ENCODE results near the gene WIPF1.
"Not testable (repeated sequence)": the region's sequence is repeated elsewhere in the genome, so short reads cannot be mapped to it uniquely, and the experiment has no call there.

The WIPF1 gene

GRCh38 chr2:174571669-174572323, 25.8 kb downstream of the WIPF1 start:
- DNase-seq (ENCODE audit: low spot score), result no peak

- no peak for DNase-seq (ENCODE audit: low spot score)
These were observed 27.2 kb downstream of the WIPF1 start for GRCh38 chr2:174570318-174570958.

- no peak for DNase-seq (ENCODE audit: low spot score)
These were observed 27.9 kb downstream of the WIPF1 start for GRCh38 chr2:174569678-174570077.

GRCh38 chr2:174568425-174568824, 29.2 kb downstream of the WIPF1 start:
- no peak for DNase-seq (ENCODE audit: low spot score)

- DNase-seq (ENCODE audit: low spot score), result no peak
These were observed 30.7 kb downstream of the WIPF1 start for GRCh38 chr2:174566871-174567270.

DNA sequence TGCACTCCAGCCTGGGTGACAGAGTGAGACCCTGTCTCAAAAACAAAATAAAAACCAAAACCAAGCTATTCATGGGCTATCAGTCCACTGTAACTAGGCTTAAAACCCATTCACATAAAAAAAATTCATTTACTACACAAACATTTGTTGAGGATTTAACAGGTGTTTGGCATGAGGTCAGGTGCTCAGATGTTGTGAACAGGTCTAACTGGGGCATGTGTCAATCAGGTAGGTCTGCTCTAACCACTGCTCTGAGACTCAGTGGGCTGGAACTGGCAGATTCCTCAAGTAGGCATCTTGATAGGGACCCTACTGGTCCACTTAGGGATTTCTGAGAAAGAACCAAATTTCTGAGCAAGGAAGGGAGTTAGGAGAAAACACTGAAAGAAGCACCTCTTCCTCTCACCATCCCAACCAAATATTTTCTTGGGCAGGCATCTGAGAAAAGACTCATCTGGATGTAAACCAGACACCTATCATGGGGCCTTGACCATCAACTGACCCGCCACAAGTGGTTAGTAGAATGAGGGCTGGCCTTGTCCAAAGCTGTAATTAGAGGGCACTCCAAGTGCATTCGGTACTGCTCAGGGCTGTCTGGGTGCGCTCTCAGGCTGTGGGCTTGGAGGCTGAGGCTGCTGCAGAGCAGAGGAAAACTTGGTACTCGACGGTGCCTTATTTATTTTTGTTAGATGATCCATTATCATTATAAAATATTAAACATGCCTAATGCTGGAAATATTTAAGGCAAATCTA, 33.9 kb downstream of the WIPF1 start:
- no peak for DNase-seq (ENCODE audit: low spot score)

- DNase-seq (ENCODE audit: low spot score), result no peak
These were observed 35.6 kb downstream of the WIPF1 start for GRCh38 chr2:174561972-174562370.

- peak; percentile 79 for DNase-seq (ENCODE audit: low spot score)
These were observed 36.2 kb downstream of the WIPF1 start for GRCh38 chr2:174561283-174561971.

- no peak for DNase-seq (ENCODE audit: low spot score)
These were observed 36.9 kb downstream of the WIPF1 start for GRCh38 chr2:174560737-174561136.

GRCh38 chr2:174555998-174556397, 41.6 kb downstream of the WIPF1 start:
- no peak for DNase-seq (ENCODE audit: low spot score)

- DNase-seq (ENCODE audit: low spot score), result no peak
These were observed 43.0 kb downstream of the WIPF1 start for GRCh38 chr2:174554529-174555150.

- DNase-seq (ENCODE audit: low spot score), result no peak
These were observed 43.7 kb downstream of the WIPF1 start for GRCh38 chr2:174553811-174554493.

- DNase-seq (ENCODE audit: low spot score), result no peak
These were observed 44.7 kb downstream of the WIPF1 start for GRCh38 chr2:174552880-174553279.

- DNase-seq (ENCODE audit: low spot score), result no peak
These were observed 45.9 kb downstream of the WIPF1 start for GRCh38 chr2:174551697-174552096.

GRCh38 chr2:174548646-174549045, 49.0 kb downstream of the WIPF1 start:
- DNase-seq (ENCODE audit: low spot score), result not testable (repeated sequence)

DNA sequence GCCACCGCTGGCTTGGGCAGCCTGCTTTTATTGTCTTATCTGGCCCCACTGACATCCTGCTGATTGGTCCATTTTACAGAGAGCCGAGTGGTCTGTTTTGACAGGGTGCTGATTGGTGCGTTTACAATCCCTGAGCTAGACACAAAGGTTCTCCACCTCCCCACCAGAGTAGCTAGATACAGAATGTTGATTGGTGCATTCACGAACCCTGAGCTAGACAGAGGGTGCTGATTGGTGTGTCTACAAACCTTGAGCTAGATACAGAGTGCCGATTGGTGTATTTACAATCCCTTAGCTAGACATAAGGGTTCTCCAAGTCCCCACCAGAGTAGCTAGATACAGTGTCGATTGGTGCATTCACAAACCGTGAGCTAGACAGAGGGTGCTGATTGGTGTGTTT, 49.6 kb downstream of the WIPF1 start:
- not testable (repeated sequence) for DNase-seq (ENCODE audit: low spot score)

- DNase-seq (ENCODE audit: low spot score), result peak; percentile 67
These were observed 50.8 kb downstream of the WIPF1 start for GRCh38 chr2:174546519-174547506.

GRCh38 chr2:174545240-174545639, 52.4 kb downstream of the WIPF1 start:
- no peak for DNase-seq (ENCODE audit: low spot score)

- DNase-seq (ENCODE audit: low spot score), result no peak
These were observed 52.8 kb downstream of the WIPF1 start for GRCh38 chr2:174544802-174545201.

- no peak for DNase-seq (ENCODE audit: low spot score)
These were observed 53.4 kb downstream of the WIPF1 start for GRCh38 chr2:174544156-174544555.

Measured in AG20443 (cell line).